Mesothelial cell of epicardium (in vitro differentiated cells): ENCODE results near the gene SLC25A22. TPM values are rescaled to one million over a fixed set of nuclear protein-coding genes. Genes with fewer than 3 reads are reported as not detected.
A peak's percentile ranks its signal among the peaks of the same experiment; 100 is the strongest.

ENCODE experiments used
- DNase-seq, 2 experiments: peaks; one replicate each; pipeline ENCODE4 v3.0.0; 2021; ENCODE audit warnings: low spot score in 2 of 2; ENCODE audit not compliant: unreplicated experiment in 2 of 2
- H3K27ac Mint-ChIP-seq: 2 replicates; pipeline ENCODE4 v1.8.0; 2021; ENCODE audit warnings: mixed read lengths
- H3K27me3 Mint-ChIP-seq: 2 replicates; pipeline ENCODE4 v1.8.0; 2021; ENCODE audit warnings: low read depth, mixed read lengths
- H3K36me3 Mint-ChIP-seq: 2 replicates; pipeline ENCODE4 v1.8.0; 2021; ENCODE audit warnings: mixed read lengths
- H3K4me1 Mint-ChIP-seq: 2 replicates; pipeline ENCODE4 v1.8.0; 2021; ENCODE audit warnings: mixed read lengths
- H3K4me3 Mint-ChIP-seq: 2 replicates; pipeline ENCODE4 v1.8.0; 2021; ENCODE audit warnings: mild to moderate bottlenecking, moderate library complexity, mixed read lengths
- H3K9me3 Mint-ChIP-seq: 2 replicates; pipeline ENCODE4 v1.8.0; 2021; ENCODE audit warnings: mixed read lengths
- total RNA-seq: library from RNA; stranded (reverse); gene quantifications from 3 replicates; pipeline ENCODE4 v1.2.1, GENCODE V29; 2021
- TF ChIP-seq, protein P1 (sequence below): fragments of 200-600 bp; sonication (generic); IDR thresholded peaks from one replicate; pipeline ENCODE4 v1.5.0; 2021; ENCODE audit warnings: antibody characterized with exemption; ENCODE audit not compliant: unreplicated experiment

SLC25A22 gene
- total RNA-seq, 1 donor from 2014 or later, result 34.3 TPM

DNA sequence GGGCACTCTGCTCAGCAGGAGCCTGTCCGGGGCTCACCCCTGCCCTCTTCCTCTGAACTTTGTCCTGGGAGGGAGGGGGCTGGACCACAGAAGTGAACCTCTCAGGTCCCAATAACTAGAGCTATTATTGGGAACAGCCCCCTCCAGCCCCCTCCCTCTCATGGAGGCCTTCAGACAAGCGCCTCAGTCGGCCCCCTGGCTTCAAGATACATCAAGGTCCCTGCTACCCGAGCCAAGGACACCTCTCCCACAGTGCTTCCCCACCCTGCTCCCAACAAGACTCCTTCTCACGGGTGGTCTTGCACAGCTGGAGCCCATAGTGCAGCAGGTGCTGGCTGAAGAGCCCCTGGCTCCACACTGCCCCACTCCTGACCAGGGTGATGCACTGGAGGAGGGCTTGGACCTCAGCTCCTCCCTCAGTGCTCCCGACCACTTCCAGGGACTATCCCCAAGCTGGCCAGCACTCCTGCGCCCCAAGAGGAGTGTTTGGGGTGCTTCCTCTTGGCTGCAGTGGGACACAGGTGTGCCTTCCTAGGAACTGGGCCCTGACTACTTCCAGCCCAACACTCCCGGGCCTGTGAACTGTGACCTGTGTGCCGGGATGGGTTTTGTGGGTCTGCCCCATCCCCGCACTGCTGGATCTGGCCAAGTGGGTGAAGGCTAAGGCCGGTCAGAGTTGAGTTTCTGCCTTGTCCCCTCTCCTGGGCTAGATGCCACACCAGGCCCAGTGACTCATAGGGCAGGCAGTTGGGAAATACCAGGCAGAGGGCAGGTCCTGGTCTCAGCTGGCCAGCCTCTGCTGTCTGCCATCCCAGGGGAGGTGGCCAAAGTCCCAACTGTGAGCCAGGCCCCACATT is 22.8 kb upstream of the SLC25A22 start:
- Mint-ChIP-seq H3K27ac (no peak overlapping the region), H3K4me1 (peaks cover 10% of the 10 kb centered on the region), H3K4me3 (peak overlapping the region; percentile 78), H3K36me3 (peaks cover 7% of the 10 kb centered on the region), H3K27me3 (no peaks in the 10 kb centered on the region), H3K9me3 (no peaks in the 10 kb centered on the region)
- no peak for DNase-seq
- TF ChIP-seq, protein P1, sequence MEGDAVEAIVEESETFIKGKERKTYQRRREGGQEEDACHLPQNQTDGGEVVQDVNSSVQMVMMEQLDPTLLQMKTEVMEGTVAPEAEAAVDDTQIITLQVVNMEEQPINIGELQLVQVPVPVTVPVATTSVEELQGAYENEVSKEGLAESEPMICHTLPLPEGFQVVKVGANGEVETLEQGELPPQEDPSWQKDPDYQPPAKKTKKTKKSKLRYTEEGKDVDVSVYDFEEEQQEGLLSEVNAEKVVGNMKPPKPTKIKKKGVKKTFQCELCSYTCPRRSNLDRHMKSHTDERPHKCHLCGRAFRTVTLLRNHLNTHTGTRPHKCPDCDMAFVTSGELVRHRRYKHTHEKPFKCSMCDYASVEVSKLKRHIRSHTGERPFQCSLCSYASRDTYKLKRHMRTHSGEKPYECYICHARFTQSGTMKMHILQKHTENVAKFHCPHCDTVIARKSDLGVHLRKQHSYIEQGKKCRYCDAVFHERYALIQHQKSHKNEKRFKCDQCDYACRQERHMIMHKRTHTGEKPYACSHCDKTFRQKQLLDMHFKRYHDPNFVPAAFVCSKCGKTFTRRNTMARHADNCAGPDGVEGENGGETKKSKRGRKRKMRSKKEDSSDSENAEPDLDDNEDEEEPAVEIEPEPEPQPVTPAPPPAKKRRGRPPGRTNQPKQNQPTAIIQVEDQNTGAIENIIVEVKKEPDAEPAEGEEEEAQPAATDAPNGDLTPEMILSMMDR, result no peak

DNA sequence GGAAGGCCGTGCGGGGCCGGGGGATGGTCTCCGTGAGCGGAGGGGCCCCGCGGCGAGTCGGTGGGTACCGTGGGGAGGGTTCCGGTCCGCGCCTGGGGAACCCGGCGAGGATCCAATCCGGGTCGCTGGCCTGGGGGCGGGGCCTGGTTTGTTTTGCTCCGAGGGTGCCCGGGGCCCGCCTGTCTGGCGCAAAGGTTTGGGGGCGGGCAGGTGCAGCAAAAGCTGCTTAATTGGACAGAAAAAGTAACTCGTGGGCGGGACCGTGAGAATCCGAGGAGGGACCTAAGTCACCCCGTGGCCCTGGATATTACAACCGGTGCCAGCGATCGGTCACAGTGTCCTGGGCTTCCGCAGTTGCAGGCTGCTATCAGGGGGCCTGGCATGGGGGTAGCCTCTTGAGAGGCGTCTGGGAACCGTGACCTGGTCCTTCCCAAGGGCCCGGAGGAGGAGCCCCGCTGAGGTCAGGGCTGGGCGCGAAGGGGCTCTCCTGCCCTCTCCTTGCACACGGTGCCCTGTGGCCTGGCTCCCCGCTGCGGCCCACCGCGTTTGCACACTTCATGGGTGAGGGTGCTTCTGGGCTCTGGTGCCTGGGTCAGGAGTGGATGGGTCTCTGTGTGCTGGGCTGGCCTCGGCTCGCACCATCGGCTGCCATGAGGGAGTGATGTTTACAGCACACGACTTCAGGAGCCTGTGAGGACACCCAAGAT is 22.0 kb upstream of the SLC25A22 start:
- H3K27me3 Mint-ChIP-seq, result no peaks in the 10 kb centered on the region
- H3K9me3 Mint-ChIP-seq, result no peaks in the 10 kb centered on the region
- DNase-seq, result peak in 1 of 2 experiments; percentile 60
- peaks cover 10% of the 10 kb centered on the region for H3K4me1 Mint-ChIP-seq
- peak overlapping the region; percentile 78 for H3K4me3 Mint-ChIP-seq
- peaks cover 6% of the 10 kb centered on the region for H3K36me3 Mint-ChIP-seq
- H3K27ac Mint-ChIP-seq, result no peak overlapping the region
- TF ChIP-seq, protein P1, result no peak

DNA sequence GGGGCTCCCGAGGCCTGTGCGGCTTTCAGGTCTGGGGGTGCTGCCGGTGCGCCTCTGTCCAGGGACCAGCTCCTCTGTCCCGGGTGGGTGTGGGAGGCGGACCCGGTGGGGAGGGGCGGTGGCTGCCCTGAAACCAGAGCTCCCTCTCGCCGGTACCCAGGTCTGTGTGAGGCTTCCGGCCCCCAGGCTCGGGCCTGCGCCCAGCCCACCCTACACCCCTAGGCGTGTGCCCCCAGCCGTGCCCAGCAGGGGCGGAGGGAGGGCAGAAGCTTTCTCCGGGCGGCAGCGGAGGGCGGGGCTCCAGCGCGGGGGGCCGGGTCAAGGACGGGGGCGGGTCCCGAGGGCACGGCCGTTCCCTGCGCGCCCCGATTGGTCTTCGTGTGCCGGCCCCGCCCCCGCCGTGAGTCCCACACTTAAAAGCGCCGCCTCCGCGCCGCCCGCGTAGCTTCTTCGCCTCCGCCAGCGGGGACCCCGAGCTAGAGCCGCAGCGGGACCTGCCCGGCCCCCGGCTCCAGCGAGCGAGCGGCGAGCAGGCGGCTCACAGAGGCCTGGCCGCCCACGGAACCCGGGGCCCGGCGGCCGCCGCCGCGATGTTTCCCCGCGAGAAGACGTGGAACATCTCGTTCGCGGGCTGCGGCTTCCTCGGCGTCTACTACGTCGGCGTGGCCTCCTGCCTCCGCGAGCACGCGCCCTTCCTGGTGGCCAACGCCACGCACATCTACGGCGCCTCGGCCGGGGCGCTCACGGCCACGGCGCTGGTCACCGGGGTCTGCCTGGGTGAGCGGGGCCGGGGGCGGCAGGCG is 21.2 kb upstream of the SLC25A22 start:
- TF ChIP-seq, protein P1, result peak; percentile 14
- Mint-ChIP-seq H3K27ac (no peak overlapping the region), H3K27me3 (no peaks in the 10 kb centered on the region), H3K36me3 (peaks cover 2% of the 10 kb centered on the region), H3K4me1 (peaks cover 10% of the 10 kb centered on the region), H3K4me3 (peak overlapping the region; percentile 78), H3K9me3 (no peaks in the 10 kb centered on the region)
- peak; percentile 85 to 90 for DNase-seq

DNA sequence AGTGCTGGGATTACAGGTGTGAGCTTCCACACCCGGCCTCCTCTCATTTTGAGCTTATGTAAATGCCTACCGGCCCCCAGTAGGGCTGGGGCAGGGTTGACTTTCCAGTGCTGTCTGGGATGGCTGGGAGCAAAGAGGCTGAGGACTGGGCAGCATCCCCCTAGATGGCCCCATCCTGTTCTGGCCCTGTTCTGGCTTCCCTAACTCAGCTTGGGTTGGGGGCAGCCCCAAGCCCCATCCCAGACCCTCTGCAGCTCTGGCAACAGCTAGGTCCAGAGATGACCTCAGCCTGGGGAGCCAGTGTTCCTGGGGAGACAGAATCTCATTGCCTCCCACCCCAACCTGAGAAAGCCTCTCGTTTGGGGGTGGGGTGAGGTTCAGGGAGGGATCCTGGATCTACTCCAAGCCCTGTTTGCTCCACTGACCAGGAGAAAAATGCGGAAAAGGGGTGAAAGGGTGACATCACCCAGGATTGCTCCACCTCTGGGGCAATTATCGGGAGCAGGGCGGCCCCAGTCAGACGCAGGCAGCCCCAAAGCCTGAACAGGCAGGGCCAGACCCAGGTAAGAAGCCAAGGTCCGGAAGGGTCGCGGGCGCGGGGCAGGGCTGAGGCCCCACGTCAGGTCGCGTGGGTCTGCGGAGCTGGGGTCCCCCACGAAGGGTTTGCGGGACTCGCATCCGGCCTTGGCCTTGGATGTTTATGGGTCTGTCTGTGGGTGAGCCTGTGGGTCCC is 20.5 kb upstream of the SLC25A22 start, which contains the start of gene PNPLA2:
Gene PNPLA2, plus strand, starts transcription at position 519 of the 733 bp plus-strand sequence. CDS start 805 bp downstream, outside the sequence.
- peaks cover 10% of the 10 kb centered on the region for H3K4me1 Mint-ChIP-seq
- H3K27me3 Mint-ChIP-seq, result no peaks in the 10 kb centered on the region
- no peak for DNase-seq

More for the DNA sequence above, 20.5 kb upstream of the SLC25A22 start, which contains the start of gene PNPLA2:
- TF ChIP-seq, protein P1, result no peak
- Mint-ChIP-seq H3K27ac (no peak within 1 kb of the TSS), H3K9me3 (no peaks in the 10 kb centered on the region), H3K4me3 (peak within 1 kb of the TSS; percentile 78), H3K36me3 (peaks cover 4% of the 10 kb centered on the region)
